H1 (cell line): ENCODE measurements around the gene SH3TC2. TPM values are rescaled to one million over a fixed set of nuclear protein-coding genes. Genes with fewer than 3 reads are reported as not detected.

Source experiments
- CTCF ChIA-PET: fragments of 300-600 bp; sonication (Branson Sonifier 250); formaldehyde crosslinking; loops from one replicate; lab custom pipeline; 2021; ENCODE audit not compliant: partially characterized antibody; lab: Charles Lee
- POLR2A ChIA-PET: fragments of 300-600 bp; sonication (Branson Sonifier 250); formaldehyde crosslinking; loops from one replicate; lab custom pipeline; 2021; ENCODE audit warnings: inconsistent platforms; ENCODE audit not compliant: partially characterized antibody; lab: Charles Lee
- DNase-seq, 2 experiments: peaks; one replicate each; pipeline versions ENCODE4 v3.0.0 to v3.0.0-alpha.2; 2010 to 2022; ENCODE audit warnings: low spot score in 2 of 2, low read depth in 1 of 2, mixed read lengths in 1 of 2
- FAIRE-seq: peaks from 2 replicates; lab custom pipeline; 2011; peaks lifted over from hg19 to GRCh38; lab: Jason Lieb, UNC
- H2AFZ ChIP-seq: 2 replicates; pipeline ENCODE4 v1.8.1; 2012; ENCODE audit warnings: low read length, inconsistent platforms
- H2AK5ac ChIP-seq: 2 replicates; pipeline ENCODE4 v1.6.1; 2013; ENCODE audit warnings: low read depth, low read length
- H2BK120ac ChIP-seq: replicated peaks from 2 replicates; pipeline ENCODE3; 2013; ENCODE audit warnings: low read depth, low read length, inconsistent platforms
- H2BK12ac ChIP-seq: 2 replicates; pipeline ENCODE4 v1.6.1; 2013; ENCODE audit warnings: low read depth, low read length
- H2BK15ac ChIP-seq: 2 replicates; pipeline ENCODE4 v1.6.1; 2013; ENCODE audit warnings: low read length
- H2BK20ac ChIP-seq: 2 replicates; pipeline ENCODE4 v1.6.1; 2013; ENCODE audit warnings: low read length
- H2BK5ac ChIP-seq: 2 replicates; pipeline ENCODE4 v1.6.1; 2013; ENCODE audit warnings: low read depth, low read length
- H3K14ac ChIP-seq: 2 replicates; pipeline ENCODE4 v1.6.1; 2013; ENCODE audit warnings: inconsistent platforms; ENCODE audit not compliant: insufficient read length
- H3K18ac ChIP-seq: 2 replicates; pipeline ENCODE4 v1.6.1; 2013; ENCODE audit warnings: low read length; ENCODE audit errors: extremely low read depth
- H3K23ac ChIP-seq: 2 replicates; pipeline ENCODE4 v1.6.1; 2013; ENCODE audit warnings: inconsistent platforms; ENCODE audit not compliant: insufficient read length
- H3K23me2 ChIP-seq: 2 replicates; pipeline ENCODE4 v1.6.1; 2013; ENCODE audit warnings: low read depth, low read length
- H3K27ac ChIP-seq: 2 replicates; pipeline ENCODE4 v1.6.1; 2011; ENCODE audit warnings: low read depth, low read length, inconsistent platforms
- H3K27me3 ChIP-seq, 4 experiments: replicated peaks in 1 of 4; 1 replicate in 1 of 4; 2 replicates in 3 of 4; pipeline versions ENCODE4 v1.6.1 to v1.8.1; 2011 to 2013; ENCODE audit warnings: low read length in 3 of 4, mild to moderate bottlenecking in 3 of 4, inconsistent platforms in 2 of 4, mixed read lengths in 2 of 4, moderate library complexity in 1 of 4; ENCODE audit not compliant: control insufficient read depth in 3 of 4, insufficient read depth in 3 of 4; ENCODE audit errors: extremely low read depth in 1 of 4
- H3K36me3 ChIP-seq, 4 experiments: 2 replicates each; pipeline versions ENCODE4 v1.6.1 to v1.8.1; 2011 to 2013; ENCODE audit warnings: mild to moderate bottlenecking in 4 of 4, low read length in 3 of 4, moderate library complexity in 2 of 4, control low read depth in 1 of 4, inconsistent platforms in 1 of 4; ENCODE audit not compliant: insufficient read depth in 4 of 4, control insufficient read depth in 2 of 4
- H3K4ac ChIP-seq: replicated peaks from 2 replicates; pipeline ENCODE3; 2013; ENCODE audit warnings: low read length, low read depth, mixed read lengths, inconsistent platforms; ENCODE audit not compliant: insufficient read length
- H3K4me1 ChIP-seq, 4 experiments: replicated peaks in 1 of 4; 1 replicate in 1 of 4; 2 replicates in 3 of 4; pipeline versions ENCODE4 v1.6.1 to v1.8.1; 2011 to 2013; ENCODE audit warnings: low read length in 3 of 4, inconsistent platforms in 2 of 4, mixed read lengths in 1 of 4; ENCODE audit not compliant: insufficient read depth in 4 of 4, control insufficient read depth in 3 of 4
- H3K4me2 ChIP-seq, 2 experiments: 2 replicates each; pipeline versions ENCODE4 v1.6.1 to v1.8.1; 2011 to 2013; ENCODE audit warnings: low read depth in 2 of 2, low read length in 2 of 2, control low read depth in 1 of 2, inconsistent platforms in 1 of 2, mild to moderate bottlenecking in 1 of 2; ENCODE audit not compliant: insufficient read depth in 1 of 2
- H3K4me3 ChIP-seq, 4 experiments: fragments of 200-600, 300-600 bp in 1 of 4; sonication (generic), shearing (Covaris generic), sonication (Bioruptor Twin) in 1 of 4; 2 replicates each; pipeline versions ENCODE4 v1.5.1 to v1.8.1; 2011 to 2016; ENCODE audit warnings: low read length in 4 of 4, low read depth in 3 of 4, control low read depth in 2 of 4, inconsistent platforms in 2 of 4, mild to moderate bottlenecking in 2 of 4, mixed read lengths in 1 of 4, moderate library complexity in 1 of 4; ENCODE audit not compliant: insufficient read depth in 2 of 4; ENCODE audit errors: extremely low read depth in 1 of 4
- H3K56ac ChIP-seq: replicated peaks from 2 replicates; pipeline ENCODE3; 2013; ENCODE audit warnings: low read depth, mild to moderate bottlenecking, mixed read lengths, low read length, inconsistent platforms; ENCODE audit not compliant: insufficient read length
- H3K79me1 ChIP-seq: 2 replicates; pipeline ENCODE4 v1.6.1; 2013; ENCODE audit warnings: low read depth, low read length, control low read depth
- H3K79me2 ChIP-seq, 2 experiments: 2 replicates each; pipeline versions ENCODE4 v1.6.1 to v1.8.1; 2012 to 2013; ENCODE audit warnings: low read length in 2 of 2, mild to moderate bottlenecking in 2 of 2, inconsistent platforms in 1 of 2; ENCODE audit not compliant: insufficient read depth in 2 of 2, control insufficient read depth in 1 of 2
- H3K9ac ChIP-seq, 4 experiments: replicated peaks in 1 of 4; 1 replicate in 1 of 4; 2 replicates in 3 of 4; pipeline versions ENCODE4 v1.6.1 to v1.8.1; 2011 to 2013; ENCODE audit warnings: low read depth in 3 of 4, low read length in 3 of 4, control low read depth in 2 of 4, mild to moderate bottlenecking in 2 of 4, moderate library complexity in 2 of 4, inconsistent platforms in 1 of 4; ENCODE audit errors: extremely low read depth in 1 of 4
- H3K9me3 ChIP-seq, 2 experiments: 2 replicates each; pipeline versions ENCODE4 v1.6.1 to v1.8.1; 2012 to 2013; ENCODE audit warnings: mild to moderate bottlenecking in 2 of 2, moderate library complexity in 2 of 2, control low read depth in 1 of 2, inconsistent platforms in 1 of 2, low read depth in 1 of 2, low read length in 1 of 2, mixed read lengths in 1 of 2; ENCODE audit not compliant: insufficient read depth in 2 of 2
- H4K20me1 ChIP-seq, 2 experiments: replicated peaks in 1 of 2; 2 replicates each; pipeline versions ENCODE3 to v1.8.1; 2011 to 2013; ENCODE audit warnings: inconsistent platforms in 2 of 2, low read length in 2 of 2, mild to moderate bottlenecking in 1 of 2; ENCODE audit not compliant: insufficient read depth in 2 of 2, control insufficient read depth in 1 of 2
- H4K5ac ChIP-seq: 2 replicates; pipeline ENCODE4 v1.6.1; 2013; ENCODE audit warnings: low read length, low read depth, mixed read lengths, inconsistent platforms; ENCODE audit not compliant: insufficient read length
- H4K8ac ChIP-seq: 2 replicates; pipeline ENCODE4 v1.8.0; 2013; ENCODE audit warnings: mild to moderate bottlenecking, moderate library complexity, low read length, inconsistent platforms; ENCODE audit not compliant: insufficient read depth; ENCODE audit errors: extremely low read depth
- H4K91ac ChIP-seq: replicated peaks from 2 replicates; pipeline ENCODE3; 2013; ENCODE audit warnings: low read length, mixed read lengths, inconsistent platforms; ENCODE audit not compliant: insufficient read length
- ATF2 ChIP-seq: IDR thresholded peaks from 2 replicates; pipeline ENCODE4 v1.6.1; 2012; ENCODE audit warnings: low read length, inconsistent platforms
- CHD1 ChIP-seq: IDR thresholded peaks from 2 replicates; pipeline ENCODE4 v1.6.1; 2012; ENCODE audit warnings: low read depth, low read length, improper control_type of control experiment
- E2F6 ChIP-seq: IDR thresholded peaks from 2 replicates; pipeline ENCODE4 v1.6.1; 2012; ENCODE audit warnings: inconsistent platforms
- EGR1 ChIP-seq: IDR thresholded peaks from 2 replicates; pipeline ENCODE4 v1.6.1; 2011; ENCODE audit warnings: low read depth, low read length, borderline replicate concordance
- POLR2A ChIP-seq, 2 experiments: IDR thresholded peaks; 1 replicate in 1 of 2; 2 replicates in 1 of 2; pipeline ENCODE4 v1.6.1; 2011; ENCODE audit warnings: low read depth in 2 of 2, low read length in 2 of 2, mild to moderate bottlenecking in 2 of 2; ENCODE audit errors: control extremely low read depth in 1 of 2
- POLR2AphosphoS5 ChIP-seq: IDR thresholded peaks from 2 replicates; pipeline ENCODE4 v1.6.1; 2011; ENCODE audit warnings: low read depth, low read length
- SP1 ChIP-seq: IDR thresholded peaks from 2 replicates; pipeline ENCODE4 v1.6.1; 2011; ENCODE audit warnings: low read depth, low read length
- TBP ChIP-seq: IDR thresholded peaks from 2 replicates; pipeline ENCODE4 v1.6.1; 2011; ENCODE audit warnings: low read depth, low read length, improper control_type of control experiment
- ZNF274 ChIP-seq: IDR thresholded peaks from 2 replicates; pipeline ENCODE4 v1.7.0; 2012; ENCODE audit warnings: low read length, borderline replicate concordance; ENCODE audit errors: extremely low read depth
- WGBS, 2 experiments: shearing (Covaris generic) in 1 of 2; methylation state at CpG; one replicate each; pipeline versions ENCODE4 v1.1.6 to v1.1.7; 2013 to 2015; ENCODE audit warnings: low lambda C conversion rate in 2 of 2, mixed read lengths in 2 of 2, inconsistent platforms in 1 of 2, low coverage in 1 of 2, missing lambda C conversion rate in 1 of 2; ENCODE audit not compliant: insufficient replicate concordance in 2 of 2, insufficient coverage in 1 of 2, insufficient read length in 1 of 2; ENCODE audit errors: extremely low coverage in 1 of 2, missing lambda C conversion rate in 1 of 2; 5-methylcytosine and 5-hydroxymethylcytosine counted together
- polyA plus RNA-seq, 7 experiments: library from polyadenylated mRNA; depleted of rRNA in 3 of 7; stranded (reverse) in 5 of 7; unstranded in 2 of 7; fragments of >200 nt in 5 of 7; fragments of 200-250 nt in 2 of 7; gene quantifications; 1 replicate in 5 of 7; 2 replicates in 1 of 7; 4 replicates in 1 of 7; pipeline versions ENCODE4 v1.2.1 to v1.2.3, GENCODE V29; 2011 to 2013; ENCODE audit warnings: missing spikeins in 2 of 7, mixed read lengths in 2 of 7
- total RNA-seq: library from RNA; stranded (reverse); fragmentation: NEBNext Ultra II Directional; extraction: Animal tissue kit (Norgen Biotek cat#: 25700); gene quantifications from 2 replicates; pipeline ENCODE4 v1.2.1, GENCODE V29; 2021

SH3TC2 gene
- total and polyA plus RNA-seq, 2 of the 8 experiments (the other 6 are each of a cell fraction or from before 2014, with no cell fraction given): 0.11 to 0.80 TPM

- no peak overlapping the region for H2AFZ ChIP-seq
Measured at GRCh38 chr5:149011084-149011483, 51.8 kb downstream of the SH3TC2 start.

More at GRCh38 chr5:149011084-149011483, 51.8 kb downstream of the SH3TC2 start:
- no peak overlapping the region for H2BK120ac ChIP-seq
- no peaks in the 10 kb centered on the region for H3K4me1 ChIP-seq
- no peak overlapping the region for H2AK5ac ChIP-seq
- FAIRE-seq: no peak
- no peak overlapping the region for H3K14ac ChIP-seq
- H3K9me3 ChIP-seq: no peaks in the 10 kb centered on the region
- H4K91ac ChIP-seq: no peak overlapping the region
- no peaks in the 10 kb centered on the region for H3K27me3 ChIP-seq
- no peak overlapping the region for H3K18ac ChIP-seq
- H3K4me3 ChIP-seq: no peak overlapping the region
- H4K8ac ChIP-seq: no peak overlapping the region
- H4K5ac ChIP-seq: no peak overlapping the region
- ChIA-PET CTCF (interaction anchor here (0.8 to 3.9 kb wide), 9 partner anchors 9 to 281 kb away, joined by 3 to 22 read pairs (median 9); no protein-coding TSS in a partner anchor), POLR2A (no interaction called here)
- 91% methylated on average over 3 of the region's 3 CpGs; no CpG with 5 or more reads in 1 of the 2 experiments for WGBS, 2 experiments
- no peaks in the 10 kb centered on the region for H3K23me2 ChIP-seq
- H2BK20ac ChIP-seq: no peak overlapping the region
- no peak overlapping the region for H3K27ac ChIP-seq
- H3K4ac ChIP-seq: no peak overlapping the region
- no peak overlapping the region for H2BK5ac ChIP-seq
- no peaks in the 10 kb centered on the region for H3K36me3 ChIP-seq
- TF ChIP-seq ATF2 (no peak), E2F6 (no peak), POLR2A (IDR thresholded peaks at IDR 0.05; ENCODE audit: control extremely low read depth in 1 of 2, low read depth in 2 of 2, low read length in 2 of 2) (no peak), ZNF274 (no peak), SP1 (no peak), POLR2AphosphoS5 (no peak), CHD1 (no peak), EGR1 (no peak), TBP (no peak)
- no peak overlapping the region for H3K56ac ChIP-seq
- H3K23ac ChIP-seq: no peak overlapping the region
- DNase-seq: no peak
- H3K9ac ChIP-seq: no peak overlapping the region
- H2BK15ac ChIP-seq: no peak overlapping the region
- H3K4me2 ChIP-seq: no peak overlapping the region
- no peaks in the 10 kb centered on the region for H4K20me1 ChIP-seq
- H2BK12ac ChIP-seq: no peak overlapping the region
- H3K79me2 ChIP-seq: no peaks in the 10 kb centered on the region
- no peaks in the 10 kb centered on the region; the same call in 1 of the 2 replicates for H3K79me1 ChIP-seq
